Measurements from ENCODE around the gene MYOM1.

MYOM1 gene

DNA sequence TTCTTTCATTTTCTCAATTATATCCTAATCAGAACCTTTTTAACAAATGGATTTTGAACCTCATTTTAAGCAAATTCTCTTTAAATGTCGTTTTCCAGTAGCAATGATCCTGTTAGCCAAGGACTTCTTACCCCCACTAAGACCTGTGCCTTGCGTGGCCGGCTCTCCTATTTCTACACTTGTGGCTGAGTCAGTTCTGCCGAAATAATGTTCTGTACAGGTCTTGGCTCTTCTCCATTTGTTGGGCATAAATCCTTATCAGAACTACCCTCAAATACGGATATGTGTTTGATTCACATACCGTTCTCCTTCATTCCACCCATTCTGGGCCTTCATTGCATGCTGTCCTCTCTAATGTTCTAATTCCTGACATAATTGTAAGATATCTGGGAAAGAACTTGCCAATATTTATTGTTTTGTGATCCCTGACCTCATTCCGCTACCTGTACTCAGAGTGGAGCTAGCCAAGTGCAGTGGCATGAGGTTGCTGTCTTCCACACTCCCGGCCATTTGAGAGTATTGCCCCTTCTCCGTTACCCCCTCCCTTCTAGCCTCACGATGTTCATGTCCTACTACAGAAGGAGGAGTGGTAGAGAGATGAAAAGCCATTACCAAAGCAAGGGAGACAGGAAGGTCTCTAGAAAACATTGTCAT, 78.7 kb downstream of the MYOM1 start:
- H2AFZ ChIP-seq (ENCODE audit: low read length) = no peak overlapping the region
- H3F3A ChIP-seq (ENCODE audit: insufficient read depth, low read length) = no peaks in the 10 kb centered on the region
- no peaks in the 10 kb centered on the region for H4K20me1 ChIP-seq (ENCODE audit: insufficient read depth, low read length)
- no peak for TF ChIP-seq EZH2phosphoT487 (IDR thresholded peaks at IDR 0.05; ENCODE audit: low read length)
- no peak for TF ChIP-seq CTCF (IDR thresholded peaks at IDR 0.05; ENCODE audit: low read length)
- TF ChIP-seq EZH2 (optimal IDR thresholded peaks at IDR 0.05; ENCODE audit: low read depth, low read length) = no peak
- no peak overlapping the region for H3K9ac ChIP-seq (ENCODE audit: low read length)
- no peaks in the 10 kb centered on the region for H3K79me2 ChIP-seq (ENCODE audit: low read length)
- no peak overlapping the region for H3K27ac ChIP-seq (ENCODE audit: low read length)
- H3K4me1 ChIP-seq (ENCODE audit: low read length) = no peaks in the 10 kb centered on the region
- no peak overlapping the region for H3K4me2 ChIP-seq (ENCODE audit: low read depth, low read length)
- H3K9me2 ChIP-seq (replicated peaks; ENCODE audit: insufficient read depth, low read length) = no peaks in the 10 kb centered on the region
- no peaks in the 10 kb centered on the region for H3K9me3 ChIP-seq (replicated peaks; ENCODE audit: insufficient read depth, low read length)
- DNase-seq = no peak
- H3K4me3 ChIP-seq (ENCODE audit: low read length) = no peak overlapping the region
- H3K36me3 ChIP-seq (replicated peaks; ENCODE audit: insufficient read depth, low read length) = no peaks in the 10 kb centered on the region
- no peaks in the 10 kb centered on the region for H3K27me3 ChIP-seq (replicated peaks; ENCODE audit: insufficient read depth, low read length)

GRCh38 chr18:3140342-3140741, 79.4 kb downstream of the MYOM1 start:
- no peak for DNase-seq
- H3K79me2 ChIP-seq (ENCODE audit: low read length) = no peaks in the 10 kb centered on the region
- H3K27me3 ChIP-seq (replicated peaks; ENCODE audit: insufficient read depth, low read length) = no peaks in the 10 kb centered on the region
- no peaks in the 10 kb centered on the region for H3F3A ChIP-seq (ENCODE audit: insufficient read depth, low read length)
- no peaks in the 10 kb centered on the region for H3K9me2 ChIP-seq (replicated peaks; ENCODE audit: insufficient read depth, low read length)
- no peak overlapping the region for H2AFZ ChIP-seq (ENCODE audit: low read length)
- H3K4me3 ChIP-seq (ENCODE audit: low read length) = no peak overlapping the region
- H3K36me3 ChIP-seq (replicated peaks; ENCODE audit: insufficient read depth, low read length) = no peaks in the 10 kb centered on the region
- H3K9ac ChIP-seq (ENCODE audit: low read length) = no peak overlapping the region
- no peaks in the 10 kb centered on the region for H4K20me1 ChIP-seq (ENCODE audit: insufficient read depth, low read length)
- no peaks in the 10 kb centered on the region for H3K9me3 ChIP-seq (replicated peaks; ENCODE audit: insufficient read depth, low read length)
- no peak overlapping the region for H3K4me2 ChIP-seq (ENCODE audit: low read depth, low read length)
- no peak overlapping the region for H3K27ac ChIP-seq (ENCODE audit: low read length)
- TF ChIP-seq EZH2 (optimal IDR thresholded peaks at IDR 0.05; ENCODE audit: low read depth, low read length) (no peak), EZH2phosphoT487 (IDR thresholded peaks at IDR 0.05; ENCODE audit: low read length) (no peak), CTCF (IDR thresholded peaks at IDR 0.05; ENCODE audit: low read length) (no peak)
- no peaks in the 10 kb centered on the region for H3K4me1 ChIP-seq (ENCODE audit: low read length)

GRCh38 chr18:3139406-3139805, 80.4 kb downstream of the MYOM1 start:
- Histone ChIP-seq H3K9me3 (replicated peaks; ENCODE audit: insufficient read depth, low read length) (no peaks in the 10 kb centered on the region), H3K9me2 (replicated peaks; ENCODE audit: insufficient read depth, low read length) (no peaks in the 10 kb centered on the region), H3K4me2 (ENCODE audit: low read depth, low read length) (no peak overlapping the region), H3K36me3 (replicated peaks; ENCODE audit: insufficient read depth, low read length) (no peaks in the 10 kb centered on the region), H2AFZ (ENCODE audit: low read length) (no peak overlapping the region), H3F3A (ENCODE audit: insufficient read depth, low read length) (no peaks in the 10 kb centered on the region), H3K79me2 (ENCODE audit: low read length) (no peaks in the 10 kb centered on the region), H3K4me3 (ENCODE audit: low read length) (no peak overlapping the region), H3K9ac (ENCODE audit: low read length) (no peak overlapping the region), H3K4me1 (ENCODE audit: low read length) (no peaks in the 10 kb centered on the region), H3K27ac (ENCODE audit: low read length) (no peak overlapping the region), H4K20me1 (ENCODE audit: insufficient read depth, low read length) (no peaks in the 10 kb centered on the region), H3K27me3 (replicated peaks; ENCODE audit: insufficient read depth, low read length) (no peaks in the 10 kb centered on the region)
- DNase-seq = no peak
- TF ChIP-seq CTCF (IDR thresholded peaks at IDR 0.05; ENCODE audit: low read length) (no peak), EZH2 (optimal IDR thresholded peaks at IDR 0.05; ENCODE audit: low read depth, low read length) (no peak), EZH2phosphoT487 (IDR thresholded peaks at IDR 0.05; ENCODE audit: low read length) (no peak)

All from MM.1S (cell line).